Measurements from ENCODE around the gene PRKCA. TPM values are rescaled to one million over a fixed set of nuclear protein-coding genes. Genes with fewer than 3 reads are reported as not detected.

The PRKCA gene
- total RNA-seq, 4 donors from 2014 or later = 9.8 to 25.6 (median 12.2) TPM

DNA sequence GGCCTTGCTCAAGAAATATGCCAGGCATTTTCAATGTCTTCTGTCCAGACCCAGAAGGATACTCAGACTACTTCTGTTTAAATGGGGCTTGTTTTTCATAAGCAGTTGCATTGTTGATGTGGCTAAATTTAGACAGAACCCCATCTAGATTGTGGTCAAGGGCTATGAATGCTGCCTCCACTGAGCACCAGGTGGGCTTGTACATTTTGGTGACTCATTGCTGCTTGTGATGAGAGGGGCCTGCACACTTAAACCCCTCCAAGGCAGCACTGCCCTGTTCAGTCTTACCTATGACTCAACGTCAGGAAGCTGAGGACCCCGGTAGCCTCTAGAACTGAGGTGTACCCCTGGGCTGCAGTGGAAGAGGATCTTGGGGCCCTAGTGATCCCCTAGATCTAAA, 144.0 kb downstream of the PRKCA start:
- WGBS = 100% methylated on average over 2 of the region's 2 CpGs
- peaks cover 2% of the 10 kb centered on the region for H3K4me1 ChIP-seq
- TF ChIP-seq POLR2A (IDR thresholded peaks at IDR 0.05) (no peak), POLR2AphosphoS5 (IDR thresholded peaks at IDR 0.05) (no peak), EP300 (IDR thresholded peaks at IDR 0.05) (no peak)
- TF ChIP-seq, protein P1, sequence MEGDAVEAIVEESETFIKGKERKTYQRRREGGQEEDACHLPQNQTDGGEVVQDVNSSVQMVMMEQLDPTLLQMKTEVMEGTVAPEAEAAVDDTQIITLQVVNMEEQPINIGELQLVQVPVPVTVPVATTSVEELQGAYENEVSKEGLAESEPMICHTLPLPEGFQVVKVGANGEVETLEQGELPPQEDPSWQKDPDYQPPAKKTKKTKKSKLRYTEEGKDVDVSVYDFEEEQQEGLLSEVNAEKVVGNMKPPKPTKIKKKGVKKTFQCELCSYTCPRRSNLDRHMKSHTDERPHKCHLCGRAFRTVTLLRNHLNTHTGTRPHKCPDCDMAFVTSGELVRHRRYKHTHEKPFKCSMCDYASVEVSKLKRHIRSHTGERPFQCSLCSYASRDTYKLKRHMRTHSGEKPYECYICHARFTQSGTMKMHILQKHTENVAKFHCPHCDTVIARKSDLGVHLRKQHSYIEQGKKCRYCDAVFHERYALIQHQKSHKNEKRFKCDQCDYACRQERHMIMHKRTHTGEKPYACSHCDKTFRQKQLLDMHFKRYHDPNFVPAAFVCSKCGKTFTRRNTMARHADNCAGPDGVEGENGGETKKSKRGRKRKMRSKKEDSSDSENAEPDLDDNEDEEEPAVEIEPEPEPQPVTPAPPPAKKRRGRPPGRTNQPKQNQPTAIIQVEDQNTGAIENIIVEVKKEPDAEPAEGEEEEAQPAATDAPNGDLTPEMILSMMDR (IDR thresholded peaks at IDR 0.05) = no peak
- H3K9me3 ChIP-seq = no peaks in the 10 kb centered on the region
- no peak for DNase-seq (ENCODE audit: low spot score in 2 of 2)
- no peaks in the 10 kb centered on the region for H3K36me3 ChIP-seq
- H3K27me3 ChIP-seq = no peaks in the 10 kb centered on the region
- no peak overlapping the region for H3K27ac ChIP-seq
- H3K4me3 ChIP-seq = no peak overlapping the region

DNA sequence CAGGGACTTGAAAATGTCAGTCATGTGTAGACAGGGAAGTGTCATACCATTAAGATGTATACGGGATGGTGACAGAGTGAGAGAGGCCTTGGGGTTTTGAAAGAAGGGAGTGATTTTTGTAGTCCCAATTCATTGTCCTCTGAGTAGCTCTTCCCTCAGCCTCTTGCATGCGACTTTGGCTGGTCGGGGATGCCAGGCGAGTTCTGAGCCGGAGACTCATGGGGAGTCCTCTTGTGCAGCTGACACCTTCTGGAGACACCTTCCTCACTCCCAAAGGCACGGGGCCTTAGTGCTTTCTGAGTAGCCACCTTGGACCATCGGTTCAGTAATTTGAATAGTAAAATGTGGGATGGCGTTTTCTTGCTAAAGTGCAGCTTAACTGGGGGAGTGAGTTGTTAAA, 144.7 kb downstream of the PRKCA start:
- Histone ChIP-seq H3K36me3 (no peaks in the 10 kb centered on the region), H3K27me3 (no peaks in the 10 kb centered on the region), H3K27ac (no peak overlapping the region), H3K4me1 (peaks cover 2% of the 10 kb centered on the region), H3K4me3 (no peak overlapping the region), H3K9me3 (no peaks in the 10 kb centered on the region)
- WGBS = 91% methylated on average over 8 of the region's 8 CpGs
- no peak for DNase-seq (ENCODE audit: low spot score in 2 of 2)
- TF ChIP-seq, protein P1 (IDR thresholded peaks at IDR 0.05) = no peak
- TF ChIP-seq POLR2AphosphoS5 (IDR thresholded peaks at IDR 0.05) = no peak
- no peak for TF ChIP-seq POLR2A (IDR thresholded peaks at IDR 0.05)
- TF ChIP-seq EP300 (IDR thresholded peaks at IDR 0.05) = no peak

DNA sequence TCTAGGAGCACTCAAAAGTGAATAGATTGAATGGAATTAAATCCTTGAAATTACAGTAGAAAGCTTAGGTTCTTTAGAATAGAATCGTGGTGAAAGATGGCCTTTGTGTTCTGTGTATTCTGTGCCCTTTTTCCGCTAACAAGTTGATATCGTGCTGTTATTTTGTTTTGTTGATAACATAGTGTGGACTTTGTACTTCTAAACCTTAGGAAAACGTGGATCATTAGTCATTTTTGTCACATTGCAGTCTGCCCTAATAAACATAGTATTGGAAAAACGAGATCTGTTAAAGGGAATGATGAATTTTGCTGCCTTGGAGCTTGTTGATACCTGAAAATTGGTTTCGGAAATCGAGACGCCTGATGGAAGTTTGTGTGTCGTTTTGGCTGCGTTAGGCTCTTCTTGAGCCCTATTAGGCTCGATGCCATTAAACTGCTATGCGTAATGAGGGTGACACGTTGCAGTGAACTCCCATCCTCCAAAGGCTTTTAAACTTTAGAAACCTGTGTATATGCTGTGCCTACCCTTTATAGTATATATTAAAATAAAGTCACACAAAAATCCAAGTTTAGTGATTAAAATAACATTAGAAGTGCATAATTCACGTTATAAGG, 145.7 kb downstream of the PRKCA start:
- DNase-seq (ENCODE audit: low spot score in 2 of 2) = no peak
- 65% methylated on average over 14 of the region's 14 CpGs for WGBS
- peaks cover 2% of the 10 kb centered on the region for H3K4me1 ChIP-seq

DNA sequence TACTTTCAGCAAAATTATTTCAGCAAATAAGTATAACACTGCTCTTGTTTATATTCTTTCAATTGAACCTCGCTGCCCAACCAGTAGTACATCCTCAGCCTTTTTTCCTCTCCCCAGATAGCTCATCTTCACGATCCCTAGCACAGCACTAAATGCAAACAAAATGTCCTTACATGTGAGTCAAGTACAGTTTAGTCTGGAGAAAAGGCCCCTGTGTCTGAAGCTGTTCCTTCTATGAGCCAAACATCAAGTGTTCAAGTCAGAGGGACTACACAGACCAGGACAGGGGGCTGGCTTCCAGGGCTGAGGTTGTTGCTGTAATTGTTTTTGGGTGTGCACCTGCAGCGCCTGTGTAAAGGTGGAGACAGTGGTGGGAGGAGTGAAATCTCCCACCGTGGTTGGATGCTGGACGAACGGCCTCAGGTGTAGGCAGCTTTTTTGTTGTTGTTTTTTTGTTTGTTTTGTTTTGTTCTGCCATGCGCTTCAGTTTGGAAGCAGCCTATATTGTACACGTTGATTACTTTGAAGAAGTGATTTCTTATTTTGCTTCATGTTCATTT, 147.1 kb downstream of the PRKCA start:
- WGBS = 80% methylated on average over 8 of the region's 8 CpGs
- H3K27ac ChIP-seq = no peak overlapping the region
- no peaks in the 10 kb centered on the region for H3K9me3 ChIP-seq
- DNase-seq (ENCODE audit: low spot score in 2 of 2) = no peak
- no peaks in the 10 kb centered on the region for H3K27me3 ChIP-seq
- H3K36me3 ChIP-seq = no peaks in the 10 kb centered on the region
- peaks cover 2% of the 10 kb centered on the region for H3K4me1 ChIP-seq
- no peak overlapping the region for H3K4me3 ChIP-seq
- no peak for TF ChIP-seq POLR2AphosphoS5 (IDR thresholded peaks at IDR 0.05)
- TF ChIP-seq, protein P1 (IDR thresholded peaks at IDR 0.05) = no peak
- TF ChIP-seq POLR2A (IDR thresholded peaks at IDR 0.05) = no peak
- TF ChIP-seq EP300 (IDR thresholded peaks at IDR 0.05) = no peak

More for the DNA sequence above, 145.7 kb downstream of the PRKCA start:
- no peak overlapping the region for H3K27ac ChIP-seq
- H3K36me3 ChIP-seq = no peaks in the 10 kb centered on the region
- no peak overlapping the region for H3K4me3 ChIP-seq
- H3K27me3 ChIP-seq = no peaks in the 10 kb centered on the region
- H3K9me3 ChIP-seq = no peaks in the 10 kb centered on the region
- no peak for TF ChIP-seq POLR2AphosphoS5 (IDR thresholded peaks at IDR 0.05)
- no peak for TF ChIP-seq POLR2A (IDR thresholded peaks at IDR 0.05)
- no peak for TF ChIP-seq EP300 (IDR thresholded peaks at IDR 0.05)
- TF ChIP-seq, protein P1 (IDR thresholded peaks at IDR 0.05) = no peak

DNA sequence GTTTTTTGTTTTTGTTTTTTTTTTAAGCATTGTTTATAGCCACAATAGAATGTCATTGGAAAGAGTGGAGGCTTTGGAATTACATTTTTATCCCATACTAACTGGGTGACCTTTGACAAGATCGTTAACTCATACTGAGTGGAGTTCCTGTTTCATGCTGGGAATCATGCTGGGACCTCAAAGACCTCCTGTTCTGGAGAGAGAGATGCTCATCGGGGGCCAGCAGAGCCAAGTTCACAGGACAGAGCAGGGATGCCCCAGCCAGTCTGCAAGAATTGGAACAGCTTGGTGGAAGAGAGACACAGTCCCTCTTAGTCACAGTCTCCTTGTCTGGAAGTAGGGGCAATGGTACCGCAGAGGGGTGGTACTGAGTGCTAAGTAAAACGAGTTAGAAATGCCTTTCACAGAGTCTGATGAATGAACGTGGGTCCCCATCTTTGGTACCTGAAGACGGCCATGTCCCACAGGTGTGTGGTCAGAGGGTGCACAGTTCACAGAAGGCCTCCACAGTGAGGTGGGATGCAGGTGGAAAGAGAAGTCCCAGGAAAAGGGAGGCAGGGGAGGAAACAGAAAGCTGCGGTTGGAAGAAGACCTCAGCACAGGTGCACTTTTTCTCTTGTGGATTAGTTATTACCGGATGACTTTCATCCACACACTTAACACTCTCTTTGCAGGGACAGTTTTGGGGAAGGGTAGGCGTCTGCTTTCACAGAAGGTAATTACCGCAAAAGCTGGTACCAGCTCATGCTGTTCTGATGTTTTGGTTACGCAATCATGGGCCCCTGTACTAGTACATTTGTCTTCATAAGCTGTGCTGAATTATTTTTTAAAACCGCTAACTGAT, 147.8 kb downstream of the PRKCA start:
- peaks cover 2% of the 10 kb centered on the region for H3K4me1 ChIP-seq
- no peaks in the 10 kb centered on the region for H3K27me3 ChIP-seq
- H3K36me3 ChIP-seq = no peaks in the 10 kb centered on the region
- no peak overlapping the region for H3K27ac ChIP-seq
- no peak overlapping the region for H3K4me3 ChIP-seq
- TF ChIP-seq POLR2A (IDR thresholded peaks at IDR 0.05) (no peak), EP300 (IDR thresholded peaks at IDR 0.05) (no peak), POLR2AphosphoS5 (IDR thresholded peaks at IDR 0.05) (no peak)
- TF ChIP-seq, protein P1 (IDR thresholded peaks at IDR 0.05) = no peak
- no peaks in the 10 kb centered on the region for H3K9me3 ChIP-seq
- 87% methylated on average over 12 of the region's 12 CpGs for WGBS
- DNase-seq (ENCODE audit: low spot score in 2 of 2) = no peak

Measured in suprapubic skin (tissue), 4 donors.